ENCODE results near the gene IGF1R. TPM values are rescaled to one million over a fixed set of nuclear protein-coding genes. Genes with fewer than 3 reads are reported as not detected.

The IGF1R gene
- total and polyA plus RNA-seq, 4 donors = 5.9 to 154 (median 27.6) TPM

DNA sequence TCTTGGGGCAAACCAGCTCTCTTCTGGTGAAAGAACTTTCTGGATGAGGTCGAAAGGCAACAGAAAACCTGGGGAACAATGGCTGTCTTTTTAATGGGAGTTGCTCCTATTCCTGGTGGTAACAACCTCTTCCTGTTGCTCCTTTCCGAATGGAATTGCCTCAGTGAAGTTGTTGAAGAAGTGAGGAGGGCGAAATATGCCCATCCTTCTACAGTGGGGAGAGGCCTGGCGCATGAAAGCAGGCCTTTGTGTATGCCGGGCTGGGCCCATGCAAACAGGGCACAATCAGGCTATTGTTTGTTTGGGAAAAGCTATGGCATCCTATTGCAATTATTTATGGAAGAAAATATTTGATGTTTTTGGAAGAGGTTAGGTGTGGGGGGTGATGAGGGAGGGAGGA is 166.9 kb downstream of the IGF1R start:
- Histone ChIP-seq H3K4me1 (ENCODE audit: control insufficient read depth in 5 of 5, insufficient read depth in 5 of 5, low read length in 5 of 5) (peaks cover 0 to 6% (median 0%) of the 10 kb centered on the region in 5 donors), H3K4me3 (no peak overlapping the region), H3K9me3 (ENCODE audit: control insufficient read depth in 4 of 4, insufficient read depth in 3 of 4, low read length in 3 of 4) (peaks cover 0 to 3% (median 0%) of the 10 kb centered on the region in 4 donors), H3K9ac (ENCODE audit: insufficient read depth in 1 of 2, low read length in 2 of 2) (no peak overlapping the region), H3K27me3 (ENCODE audit: control insufficient read depth in 3 of 3, insufficient read depth in 3 of 3, low read length in 2 of 3) (no peaks in the 10 kb centered on the region), H3K27ac (ENCODE audit: low read depth in 1 of 2, low read length in 1 of 2) (no peak overlapping the region), H3K36me3 (ENCODE audit: control insufficient read depth in 4 of 4, insufficient read depth in 4 of 4, low read length in 4 of 4) (no peaks in the 10 kb centered on the region)
- 87 to 94% methylated on average over 5 of the region's 5 CpGs for WGBS, 2 donors
- TF ChIP-seq, protein P1, sequence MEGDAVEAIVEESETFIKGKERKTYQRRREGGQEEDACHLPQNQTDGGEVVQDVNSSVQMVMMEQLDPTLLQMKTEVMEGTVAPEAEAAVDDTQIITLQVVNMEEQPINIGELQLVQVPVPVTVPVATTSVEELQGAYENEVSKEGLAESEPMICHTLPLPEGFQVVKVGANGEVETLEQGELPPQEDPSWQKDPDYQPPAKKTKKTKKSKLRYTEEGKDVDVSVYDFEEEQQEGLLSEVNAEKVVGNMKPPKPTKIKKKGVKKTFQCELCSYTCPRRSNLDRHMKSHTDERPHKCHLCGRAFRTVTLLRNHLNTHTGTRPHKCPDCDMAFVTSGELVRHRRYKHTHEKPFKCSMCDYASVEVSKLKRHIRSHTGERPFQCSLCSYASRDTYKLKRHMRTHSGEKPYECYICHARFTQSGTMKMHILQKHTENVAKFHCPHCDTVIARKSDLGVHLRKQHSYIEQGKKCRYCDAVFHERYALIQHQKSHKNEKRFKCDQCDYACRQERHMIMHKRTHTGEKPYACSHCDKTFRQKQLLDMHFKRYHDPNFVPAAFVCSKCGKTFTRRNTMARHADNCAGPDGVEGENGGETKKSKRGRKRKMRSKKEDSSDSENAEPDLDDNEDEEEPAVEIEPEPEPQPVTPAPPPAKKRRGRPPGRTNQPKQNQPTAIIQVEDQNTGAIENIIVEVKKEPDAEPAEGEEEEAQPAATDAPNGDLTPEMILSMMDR (IDR thresholded peaks at IDR 0.05; ENCODE audit: control extremely low read depth, extremely low read depth) = no peak
- no peak for ATAC-seq (ENCODE audit: insufficient read depth, low FRiP score)
- no peak for DNase-seq

DNA sequence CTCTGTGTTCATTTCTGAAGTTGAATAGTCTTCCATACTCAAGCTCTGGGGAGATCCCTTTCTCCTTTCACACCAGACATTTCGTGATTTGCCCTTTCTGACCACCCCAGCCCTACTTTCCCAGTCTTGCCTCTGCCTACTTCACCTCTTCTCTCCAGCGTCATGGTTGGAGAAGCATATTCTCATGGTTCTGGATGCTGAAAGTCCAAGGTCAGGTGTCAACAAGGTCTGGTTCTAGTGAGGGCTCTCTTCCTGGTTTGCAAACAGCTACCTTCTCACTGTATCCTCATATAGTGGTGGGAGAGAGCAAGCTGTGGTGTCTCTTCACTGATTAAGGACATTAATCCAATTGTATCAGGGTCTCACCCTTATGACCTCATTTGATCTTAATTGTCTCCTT is 169.4 kb downstream of the IGF1R start:
- ATAC-seq (ENCODE audit: insufficient read depth, low FRiP score) (no peak), DNase-seq (no peak)
- no peak overlapping the region for H3K9ac ChIP-seq (ENCODE audit: insufficient read depth in 1 of 2, low read length in 2 of 2)
- H3K27ac ChIP-seq (ENCODE audit: low read depth in 1 of 2, low read length in 1 of 2) = no peak overlapping the region
- no peak overlapping the region for H3K4me3 ChIP-seq
- H3K27me3 ChIP-seq (ENCODE audit: control insufficient read depth in 3 of 3, insufficient read depth in 3 of 3, low read length in 2 of 3) = no peaks in the 10 kb centered on the region
- TF ChIP-seq, protein P1 (IDR thresholded peaks at IDR 0.05; ENCODE audit: control extremely low read depth, extremely low read depth) = no peak
- peaks cover 0 to 3% (median 0%) of the 10 kb centered on the region in 4 donors for H3K9me3 ChIP-seq (ENCODE audit: control insufficient read depth in 4 of 4, insufficient read depth in 3 of 4, low read length in 3 of 4)
- WGBS, 2 donors = 91 to 100% methylated on average over 2 of the region's 2 CpGs
- H3K4me1 ChIP-seq (ENCODE audit: control insufficient read depth in 5 of 5, insufficient read depth in 5 of 5, low read length in 5 of 5) = peaks cover 0 to 4% (median 3%) of the 10 kb centered on the region in 5 donors
- H3K36me3 ChIP-seq (ENCODE audit: control insufficient read depth in 4 of 4, insufficient read depth in 4 of 4, low read length in 4 of 4) = no peaks in the 10 kb centered on the region

DNA sequence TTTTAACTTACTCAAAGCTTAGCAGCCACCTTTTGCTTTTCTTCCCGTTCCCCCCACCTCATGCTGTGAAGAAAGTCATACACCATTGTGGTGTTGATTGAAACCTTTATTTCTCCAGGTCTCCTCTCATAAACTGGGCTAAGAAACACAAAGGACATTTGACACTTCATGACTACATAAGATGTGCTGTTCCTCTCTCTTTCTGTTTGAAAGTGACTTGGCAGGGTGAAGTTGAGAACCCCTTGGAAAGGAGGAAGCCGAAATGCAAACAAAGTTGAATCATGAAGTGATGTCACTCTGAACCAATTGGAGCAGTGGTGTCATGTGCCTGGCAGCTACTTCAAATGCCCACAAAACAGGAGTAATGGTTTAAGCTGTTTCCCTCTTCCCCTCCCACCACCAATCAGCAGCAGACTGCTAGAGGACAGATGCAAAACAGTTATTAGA is 174.7 kb downstream of the IGF1R start:
- Histone ChIP-seq H3K4me3 (no peak overlapping the region), H3K27ac (ENCODE audit: low read depth in 1 of 2, low read length in 1 of 2) (no peak overlapping the region), H3K9ac (ENCODE audit: insufficient read depth in 1 of 2, low read length in 2 of 2) (peak overlapping the region in 1 of 2 donors; percentile 58), H3K9me3 (ENCODE audit: control insufficient read depth in 4 of 4, insufficient read depth in 3 of 4, low read length in 3 of 4) (peaks cover 0 to 6% (median 0%) of the 10 kb centered on the region in 4 donors), H3K4me1 (ENCODE audit: control insufficient read depth in 5 of 5, insufficient read depth in 5 of 5, low read length in 5 of 5) (peaks cover 0 to 32% (median 6%) of the 10 kb centered on the region in 5 donors), H3K27me3 (ENCODE audit: control insufficient read depth in 3 of 3, insufficient read depth in 3 of 3, low read length in 2 of 3) (no peaks in the 10 kb centered on the region), H3K36me3 (ENCODE audit: control insufficient read depth in 4 of 4, insufficient read depth in 4 of 4, low read length in 4 of 4) (no peaks in the 10 kb centered on the region)
- DNase-seq (peak; percentile 82 to 96 (median 95)), ATAC-seq (ENCODE audit: insufficient read depth, low FRiP score) (peak; percentile 47)
- TF ChIP-seq, protein P1 (IDR thresholded peaks at IDR 0.05; ENCODE audit: control extremely low read depth, extremely low read depth) = no peak
- 41 to 65% methylated on average over 2 of the region's 2 CpGs for WGBS, 2 donors

DNA sequence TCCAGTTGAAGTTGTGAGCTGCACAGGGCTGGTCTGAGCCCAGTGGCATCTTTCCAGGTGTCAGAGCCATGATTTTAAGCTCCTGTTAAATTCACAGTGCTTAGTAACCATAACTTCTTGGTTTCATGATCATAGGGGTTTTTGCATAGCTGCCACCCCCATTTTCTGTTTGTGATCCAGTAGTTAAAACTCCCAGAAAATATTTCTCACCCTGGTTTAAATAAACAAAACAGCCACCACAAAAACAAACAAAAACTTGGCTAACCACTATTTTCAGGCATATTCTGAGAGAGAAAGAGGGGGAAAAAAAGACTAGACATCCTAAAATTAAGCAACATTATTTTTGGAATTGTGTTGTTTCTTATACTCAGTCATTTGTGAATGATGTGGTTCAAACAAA is 175.3 kb downstream of the IGF1R start:
- ATAC-seq (ENCODE audit: insufficient read depth, low FRiP score) = no peak
- H3K4me3 ChIP-seq = no peak overlapping the region

More for the DNA sequence above, 175.3 kb downstream of the IGF1R start:
- peak overlapping the region in 1 of 2 donors; percentile 73 for H3K9ac ChIP-seq (ENCODE audit: insufficient read depth in 1 of 2, low read length in 2 of 2)
- peak overlapping the region in 1 of 2 donors; percentile 3 for H3K27ac ChIP-seq (ENCODE audit: low read depth in 1 of 2, low read length in 1 of 2)
- peaks cover 0 to 6% (median 0%) of the 10 kb centered on the region in 4 donors for H3K9me3 ChIP-seq (ENCODE audit: control insufficient read depth in 4 of 4, insufficient read depth in 3 of 4, low read length in 3 of 4)
- peaks cover 0 to 32% (median 6%) of the 10 kb centered on the region in 5 donors for H3K4me1 ChIP-seq (ENCODE audit: control insufficient read depth in 5 of 5, insufficient read depth in 5 of 5, low read length in 5 of 5)
- H3K36me3 ChIP-seq (ENCODE audit: control insufficient read depth in 4 of 4, insufficient read depth in 4 of 4, low read length in 4 of 4) = no peaks in the 10 kb centered on the region
- TF ChIP-seq, protein P1 (IDR thresholded peaks at IDR 0.05; ENCODE audit: control extremely low read depth, extremely low read depth) = no peak
- DNase-seq = peak in 1 of 3 donors; percentile 68
- no peaks in the 10 kb centered on the region for H3K27me3 ChIP-seq (ENCODE audit: control insufficient read depth in 3 of 3, insufficient read depth in 3 of 3, low read length in 2 of 3)

All from lung (tissue), 12 donors.